ENCODE data around the gene ARHGEF18. TPM values are rescaled to one million over a fixed set of nuclear protein-coding genes. Genes with fewer than 3 reads are reported as not detected.

The ARHGEF18 gene
- total and polyA plus RNA-seq, 2 donors (not counting 3 experiments of a cell fraction or from before 2014, with no cell fraction given), result 12.1 to 30.7 TPM

GRCh38 chr19:7312816-7313215, 35.9 kb upstream of the ARHGEF18 start:
- ChIA-PET CTCF (interaction anchor here (1.0 kb wide), 1 partner anchor 180 kb away, joined by 3 read pairs; no protein-coding TSS in a partner anchor), POLR2A (no interaction called here)
- no peak for DNase-seq (ENCODE audit: low read depth, low spot score)
- intact Hi-C loops (cut with micrococcal nuclease), result no loop called here
- Histone ChIP-seq H2AFZ (ENCODE audit: low read depth, low read length) (no peak overlapping the region), H3K4me3 (replicated peaks in 1 of 3; ENCODE audit: insufficient read depth in 1 of 3, low read depth in 1 of 3, low read length in 3 of 3) (no peak overlapping the region), H3K36me3 (ENCODE audit: control insufficient read depth in 2 of 2, extremely low read depth in 1 of 2, insufficient read depth in 2 of 2, low read length in 2 of 2) (no peaks in the 10 kb centered on the region), H3K4me1 (ENCODE audit: control insufficient read depth, extremely low read depth, insufficient read depth, low read length) (no peaks in the 10 kb centered on the region), H3K9ac (replicated peaks; ENCODE audit: extremely low read depth, insufficient read depth, low read length) (no peak overlapping the region), H3K27me3 (ENCODE audit: control insufficient read depth in 2 of 2, insufficient read depth in 2 of 2, low read length in 2 of 2) (no peaks in the 10 kb centered on the region), H4K20me1 (replicated peaks; ENCODE audit: control insufficient read depth, extremely low read depth, insufficient read depth, low read length) (no peaks in the 10 kb centered on the region), H3K79me2 (ENCODE audit: control insufficient read depth, insufficient read depth, low read length) (no peaks in the 10 kb centered on the region), H3K9me1 (replicated peaks; ENCODE audit: control insufficient read depth, extremely low read depth, insufficient read depth, low read length) (no peaks in the 10 kb centered on the region), H3K4me2 (ENCODE audit: insufficient read depth, low read length) (no peak overlapping the region), H3K27ac (ENCODE audit: insufficient read depth, low read depth, low read length) (no peak overlapping the region), H3K9me3 (replicated peaks; ENCODE audit: control insufficient read depth, insufficient read depth, low read length) (no peaks in the 10 kb centered on the region)
- dilution Hi-C loops (cut with MboI; ENCODE audit: extremely low pct_ligation_motif_present, low sequenced_read_pairs), result no loop called here
- no TSS peak for BruUV-seq (replicated peaks)
- FAIRE-seq, result no peak
- TF ChIP-seq FOS (IDR thresholded peaks at IDR 0.05; ENCODE audit: borderline replicate concordance, insufficient read depth, low read length) (no peak), MYC (IDR thresholded peaks at IDR 0.05; ENCODE audit: low read depth, low read length) (no peak), POLR2AphosphoS5 (IDR thresholded peaks at IDR 0.05; ENCODE audit: insufficient read depth, low read depth, low read length) (no peak), MAX (IDR thresholded peaks at IDR 0.05; ENCODE audit: insufficient read depth, insufficient read length) (no peak), JUN (IDR thresholded peaks at IDR 0.05; ENCODE audit: borderline replicate concordance, insufficient read depth, insufficient read length, low read depth) (no peak), CTCF (IDR thresholded peaks at IDR 0.05; ENCODE audit: extremely low read depth in 1 of 2, insufficient read depth in 1 of 2, low read depth in 1 of 2, low read length in 2 of 2) (no peak), POLR2A (IDR thresholded peaks at IDR 0.05; ENCODE audit: low read depth, low read length) (no peak), EZH2 (IDR thresholded peaks at IDR 0.05; ENCODE audit: borderline replicate concordance, low read depth, low read length, severe bottlenecking) (no peak), GATA2 (IDR thresholded peaks at IDR 0.05; ENCODE audit: insufficient read depth, insufficient read length, low read depth, low read length) (no peak)
